SK-N-SH treated with all-trans-retinoic acid at 6 μM for 48 hours (cell line): ENCODE data around the gene STK32B.

ENCODE experiments used
- CSRNP3 ChIP-seq: fragments of 250-450 bp; sonication (Bioruptor Pico); IDR thresholded peaks from 2 replicates; pipeline ENCODE4 v1.5.1; 2021; ENCODE audit warnings: mild to moderate bottlenecking, moderate library complexity
- ISL1 ChIP-seq: fragments of 250-450 bp; sonication (Bioruptor Pico); IDR thresholded peaks from 2 replicates; pipeline ENCODE4 v2.1.2; 2022; ENCODE audit warnings: mild to moderate bottlenecking, moderate library complexity
- TOX ChIP-seq: fragments of 250-450 bp; sonication (Bioruptor Pico); IDR thresholded peaks from 2 replicates; pipeline ENCODE4 v1.8.0; 2021; ENCODE audit warnings: mild to moderate bottlenecking, moderate library complexity, borderline replicate concordance
- ZFP3 ChIP-seq: fragments of 250-450 bp; sonication (Bioruptor Pico); IDR thresholded peaks from 2 replicates; pipeline ENCODE4 v1.5.0; 2020; ENCODE audit warnings: mild to moderate bottlenecking, moderate library complexity

- TF ChIP-seq CSRNP3 = no peak
- TF ChIP-seq ISL1 = no peak
- TF ChIP-seq ZFP3 (CRISPR knock-in tag) = no peak
- TF ChIP-seq TOX (CRISPR knock-in tag) = no peak
Observed at GRCh38 chr4:5478169-5478568, 426.9 kb downstream of the STK32B start.
